Measurements from ENCODE around the gene ZNF850. TPM values are rescaled to one million over a fixed set of nuclear protein-coding genes. Genes with fewer than 3 reads are reported as not detected.
"Not testable (repeated sequence)": the region's sequence is repeated elsewhere in the genome, so short reads cannot be mapped to it uniquely, and the experiment has no call there.

The ZNF850 gene
- total and polyA plus RNA-seq, 8 donors: 3.3 to 6.4 (median 4.6) TPM

DNA sequence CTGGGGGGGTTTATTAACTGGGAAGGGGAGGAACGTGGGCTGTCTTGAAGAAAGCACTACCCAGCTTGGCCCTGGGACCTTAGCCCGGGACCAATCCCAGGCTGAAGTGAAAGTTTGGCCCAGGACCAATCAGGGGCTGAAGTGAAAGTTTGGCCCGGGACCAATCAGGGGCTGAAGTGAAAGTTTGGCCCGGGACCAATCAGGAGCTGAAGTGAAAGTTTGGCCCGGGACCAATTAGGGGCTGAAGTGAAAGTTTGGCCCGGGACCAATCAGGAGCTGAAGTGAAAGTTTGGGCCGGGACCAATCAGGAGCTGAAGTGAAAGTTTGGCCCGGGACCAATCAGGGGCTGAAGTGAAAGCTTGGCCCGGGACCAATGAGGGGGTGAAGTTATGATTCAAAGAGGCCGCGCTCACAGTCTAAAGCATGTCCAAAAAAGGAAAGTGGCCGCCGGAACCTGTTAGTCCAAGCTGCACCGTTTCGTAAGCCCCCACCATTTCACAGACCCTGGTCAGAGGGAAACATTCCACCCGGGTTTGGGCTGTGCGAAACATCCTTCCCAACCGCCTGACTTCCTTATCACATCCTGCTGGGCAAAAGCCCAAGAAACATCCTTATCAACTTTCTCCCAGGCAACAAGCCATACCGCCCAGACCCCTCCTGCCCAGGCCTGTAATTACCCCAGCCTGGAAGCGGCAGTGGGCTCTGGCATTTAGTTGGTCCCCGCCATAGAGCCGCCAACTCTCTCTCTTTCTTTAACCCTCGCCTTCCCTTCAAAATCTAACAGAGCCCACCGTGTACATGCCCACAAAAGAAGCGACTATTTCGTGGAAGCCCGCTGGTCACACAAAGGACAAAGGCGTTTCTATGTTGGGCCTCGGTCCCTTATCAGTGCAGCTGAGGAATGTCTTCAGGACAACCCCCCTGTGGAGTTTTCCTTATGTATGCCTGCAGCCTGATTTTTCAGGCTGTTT lies 1.1 kb downstream of the ZNF850 start:
- Histone ChIP-seq H3K36me3 (peaks cover 0 to 6% of the 10 kb centered on the region in 2 donors), H3K9me3 (peaks cover 0 to 73% of the 10 kb centered on the region in 2 donors), H3K4me1 (peaks cover 4 to 14% of the 10 kb centered on the region in 2 donors), H3K27ac (peak overlapping the region; percentile 62 to 75), H3K27me3 (peaks cover 0 to 6% of the 10 kb centered on the region in 2 donors), H3K4me3 (peak overlapping the region; percentile 58 to 84)
- peak in 3 of 4 donors; percentile 56 to 96 (median 90) for DNase-seq
- TF ChIP-seq, protein P1, sequence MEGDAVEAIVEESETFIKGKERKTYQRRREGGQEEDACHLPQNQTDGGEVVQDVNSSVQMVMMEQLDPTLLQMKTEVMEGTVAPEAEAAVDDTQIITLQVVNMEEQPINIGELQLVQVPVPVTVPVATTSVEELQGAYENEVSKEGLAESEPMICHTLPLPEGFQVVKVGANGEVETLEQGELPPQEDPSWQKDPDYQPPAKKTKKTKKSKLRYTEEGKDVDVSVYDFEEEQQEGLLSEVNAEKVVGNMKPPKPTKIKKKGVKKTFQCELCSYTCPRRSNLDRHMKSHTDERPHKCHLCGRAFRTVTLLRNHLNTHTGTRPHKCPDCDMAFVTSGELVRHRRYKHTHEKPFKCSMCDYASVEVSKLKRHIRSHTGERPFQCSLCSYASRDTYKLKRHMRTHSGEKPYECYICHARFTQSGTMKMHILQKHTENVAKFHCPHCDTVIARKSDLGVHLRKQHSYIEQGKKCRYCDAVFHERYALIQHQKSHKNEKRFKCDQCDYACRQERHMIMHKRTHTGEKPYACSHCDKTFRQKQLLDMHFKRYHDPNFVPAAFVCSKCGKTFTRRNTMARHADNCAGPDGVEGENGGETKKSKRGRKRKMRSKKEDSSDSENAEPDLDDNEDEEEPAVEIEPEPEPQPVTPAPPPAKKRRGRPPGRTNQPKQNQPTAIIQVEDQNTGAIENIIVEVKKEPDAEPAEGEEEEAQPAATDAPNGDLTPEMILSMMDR (IDR thresholded peaks at IDR 0.05): no peak
- ATAC-seq: no peak
- intact Hi-C loops (cut with DNase I): no loop called here

DNA sequence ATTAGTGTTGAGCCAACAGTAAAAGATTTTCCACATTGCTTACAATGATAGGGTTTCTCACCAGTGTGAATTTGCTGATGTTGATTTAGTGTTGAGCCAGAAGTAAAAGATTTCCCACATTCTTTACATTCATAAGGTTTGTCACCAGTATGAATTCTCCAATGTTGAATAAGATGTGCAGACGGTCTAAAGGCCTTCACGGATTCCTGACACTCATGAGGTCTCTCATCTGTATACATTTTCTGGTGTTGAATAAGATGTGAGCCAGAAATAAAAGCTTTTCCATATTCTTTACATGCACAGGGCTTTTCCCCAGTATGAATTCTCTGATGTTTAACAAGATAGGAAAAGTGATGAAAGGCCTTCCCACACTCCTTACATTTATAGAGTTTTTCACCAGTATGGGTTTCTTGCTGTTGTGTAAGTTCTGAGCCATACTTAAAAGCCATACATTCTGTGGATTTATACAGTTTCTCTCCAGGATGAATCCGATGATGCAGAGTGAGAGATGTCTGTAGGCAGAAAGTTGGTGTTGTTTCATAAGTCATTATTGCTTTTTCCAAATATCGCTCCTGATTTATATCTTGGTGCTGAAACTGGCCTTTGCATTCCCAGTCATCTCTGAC lies 22.4 kb downstream of the ZNF850 start:
- Histone ChIP-seq H3K36me3 (peaks cover 0 to 100% of the 10 kb centered on the region in 2 donors), H3K27ac (no peak overlapping the region), H3K9me3 (peaks cover 23 to 100% of the 10 kb centered on the region in 2 donors), H3K4me3 (no peak overlapping the region), H3K27me3 (no peaks in the 10 kb centered on the region), H3K4me1 (no peaks in the 10 kb centered on the region)
- intact Hi-C loops (cut with DNase I): no loop called here
- TF ChIP-seq, protein P1 (IDR thresholded peaks at IDR 0.05): no peak
- ATAC-seq (no peak), DNase-seq (no peak)

DNA sequence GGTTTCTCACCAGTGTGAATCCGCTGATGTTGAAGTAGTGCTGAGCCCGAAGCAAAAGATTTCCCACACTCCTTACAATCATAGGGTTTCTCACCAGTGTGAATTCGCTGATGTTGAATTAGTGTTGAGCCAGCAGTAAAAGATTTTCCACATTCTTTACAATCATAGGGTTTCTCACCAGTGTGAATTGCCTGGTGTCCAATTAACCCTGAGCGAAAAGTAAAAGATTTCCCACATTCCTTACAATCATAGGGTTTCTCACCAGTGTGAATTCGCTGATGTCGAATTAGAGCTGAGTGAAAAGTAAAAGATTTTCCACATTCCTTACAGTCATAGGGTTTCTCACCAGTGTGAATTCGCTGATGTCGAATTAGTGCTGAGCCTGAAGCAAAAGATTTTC lies 23.0 kb downstream of the ZNF850 start:
- ATAC-seq; H3K4me3 ChIP-seq; H3K4me1 ChIP-seq; intact Hi-C loops (cut with DNase I); H3K27ac ChIP-seq; DNase-seq; H3K27me3 ChIP-seq: not testable (repeated sequence)
- H3K36me3 ChIP-seq: peaks cover 0 to 100% of the 10 kb centered on the region in 2 donors
- H3K9me3 ChIP-seq: peaks cover 23 to 100% of the 10 kb centered on the region in 2 donors

DNA sequence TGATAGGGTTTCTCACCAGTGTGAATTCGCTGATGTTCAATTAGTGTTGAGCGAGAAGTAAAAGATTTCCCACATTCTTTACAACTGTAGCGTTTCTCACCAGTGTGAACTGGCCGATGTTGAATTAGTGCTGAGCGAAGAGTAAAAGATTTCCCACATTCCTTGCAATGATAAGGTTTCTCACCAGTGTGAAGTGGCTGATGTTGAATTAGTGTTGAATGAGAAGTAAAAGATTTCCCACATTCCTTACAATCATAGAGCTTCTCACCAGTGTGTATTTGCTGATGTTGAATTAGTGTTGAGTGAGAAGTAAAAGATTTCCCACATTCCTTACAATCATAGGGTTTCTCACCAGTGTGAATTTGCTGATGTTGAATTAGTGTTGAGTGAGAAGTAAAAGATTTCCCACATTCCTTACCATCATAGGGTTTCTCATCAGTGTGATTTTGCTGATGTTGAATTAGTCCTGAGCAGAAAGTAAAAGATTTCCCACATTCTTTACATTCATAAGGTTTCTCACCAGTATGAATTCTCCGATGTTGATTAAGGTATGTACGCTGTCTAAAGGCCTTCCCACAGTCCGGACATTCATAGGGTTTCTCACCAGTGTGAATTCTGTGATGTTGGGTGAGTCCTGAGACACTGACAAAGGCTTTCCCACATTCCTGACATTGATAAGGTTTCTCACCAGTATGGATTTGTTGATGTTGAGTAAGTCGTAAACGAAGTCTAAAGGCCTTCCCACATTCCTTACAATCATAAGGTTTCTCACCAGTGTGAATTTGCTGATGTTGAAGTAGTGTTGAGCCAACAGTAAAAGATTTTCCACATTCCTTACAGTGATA lies 24.0 kb downstream of the ZNF850 start:
- peaks cover 23 to 100% of the 10 kb centered on the region in 2 donors for H3K9me3 ChIP-seq

DNA sequence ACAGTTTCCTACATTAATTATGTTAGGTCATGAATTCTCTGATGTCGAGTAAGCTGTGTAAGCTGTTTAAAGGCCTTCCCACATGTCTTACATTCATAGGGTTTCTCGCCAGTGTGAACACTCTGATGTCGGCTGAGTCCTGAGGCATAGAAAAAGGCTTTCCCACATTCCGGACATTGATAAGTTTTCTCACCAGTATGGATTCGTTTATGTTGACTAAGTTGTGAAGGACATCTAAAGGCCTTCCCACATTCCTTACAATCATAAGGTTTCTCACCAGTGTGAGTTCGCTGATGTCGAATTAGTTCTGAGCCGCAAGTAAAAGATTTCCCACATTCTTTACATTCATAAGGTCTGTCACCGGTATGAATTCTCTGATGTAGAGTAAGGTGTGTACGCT lies 24.9 kb downstream of the ZNF850 start:
- no peak overlapping the region for H3K4me3 ChIP-seq
- peaks cover 23 to 100% of the 10 kb centered on the region in 2 donors for H3K9me3 ChIP-seq
- TF ChIP-seq, protein P1 (IDR thresholded peaks at IDR 0.05): no peak
- ATAC-seq (no peak), DNase-seq (no peak)
- intact Hi-C loops (cut with DNase I): no loop called here
- peaks cover 0 to 92% of the 10 kb centered on the region in 2 donors for H3K36me3 ChIP-seq
- H3K4me1 ChIP-seq: no peaks in the 10 kb centered on the region
- no peak overlapping the region for H3K27ac ChIP-seq
- H3K27me3 ChIP-seq: no peaks in the 10 kb centered on the region

More for the DNA sequence above, 24.0 kb downstream of the ZNF850 start:
- no peak for DNase-seq
- Histone ChIP-seq H3K4me3 (no peak overlapping the region), H3K27ac (no peak overlapping the region), H3K4me1 (no peaks in the 10 kb centered on the region), H3K27me3 (no peaks in the 10 kb centered on the region), H3K36me3 (peaks cover 0 to 100% of the 10 kb centered on the region in 2 donors)
- no peak for ATAC-seq
- intact Hi-C loops (cut with DNase I): no loop called here
- TF ChIP-seq, protein P1 (IDR thresholded peaks at IDR 0.05): no peak
